Peyer's patch (tissue), 4 donors: ENCODE measurements around the gene PLPP6.

ENCODE experiments used
- POLR2A ChIP-seq, 2 donors: fragments of 450-650 bp; IDR thresholded peaks; one replicate each; pipeline ENCODE4 v1.5.1; 2017; ENCODE audit warnings: antibody characterized with exemption in 2 of 2, mild to moderate bottlenecking in 2 of 2, moderate library complexity in 2 of 2
- TF ChIP-seq, protein P1 (sequence below), 6 experiments: fragments of 450-650 bp in 4 of 6; fragments of 200-600 bp in 2 of 6; sonication (generic) in 1 of 6; IDR thresholded peaks; one replicate each; pipeline ENCODE4 v1.5.1; 2017 to 2019; ENCODE audit warnings: antibody characterized with exemption in 6 of 6, mild to moderate bottlenecking in 3 of 6, moderate library complexity in 1 of 6

DNA sequence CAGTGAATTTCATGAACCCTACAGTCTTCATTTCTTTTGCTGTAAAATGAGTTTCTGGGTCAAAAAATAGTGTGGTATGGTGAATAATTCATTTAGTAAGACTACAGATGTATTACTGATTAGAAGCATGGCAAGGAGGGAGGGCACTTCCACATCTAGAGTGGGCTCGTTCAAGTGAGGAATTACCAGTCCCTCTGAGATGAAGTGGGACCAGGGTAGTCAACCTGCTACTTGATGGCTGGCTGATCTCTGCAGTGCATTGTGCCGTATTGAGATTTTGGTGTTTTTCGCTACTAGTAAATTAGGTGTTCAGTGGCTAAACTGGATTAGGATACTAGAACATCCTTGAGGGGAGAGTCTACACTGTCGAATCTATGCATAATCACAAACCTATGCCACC is 28.1 kb downstream of the PLPP6 start:
- no peak for TF ChIP-seq POLR2A (IDR thresholded peaks at IDR 0.05)
- TF ChIP-seq, protein P1, sequence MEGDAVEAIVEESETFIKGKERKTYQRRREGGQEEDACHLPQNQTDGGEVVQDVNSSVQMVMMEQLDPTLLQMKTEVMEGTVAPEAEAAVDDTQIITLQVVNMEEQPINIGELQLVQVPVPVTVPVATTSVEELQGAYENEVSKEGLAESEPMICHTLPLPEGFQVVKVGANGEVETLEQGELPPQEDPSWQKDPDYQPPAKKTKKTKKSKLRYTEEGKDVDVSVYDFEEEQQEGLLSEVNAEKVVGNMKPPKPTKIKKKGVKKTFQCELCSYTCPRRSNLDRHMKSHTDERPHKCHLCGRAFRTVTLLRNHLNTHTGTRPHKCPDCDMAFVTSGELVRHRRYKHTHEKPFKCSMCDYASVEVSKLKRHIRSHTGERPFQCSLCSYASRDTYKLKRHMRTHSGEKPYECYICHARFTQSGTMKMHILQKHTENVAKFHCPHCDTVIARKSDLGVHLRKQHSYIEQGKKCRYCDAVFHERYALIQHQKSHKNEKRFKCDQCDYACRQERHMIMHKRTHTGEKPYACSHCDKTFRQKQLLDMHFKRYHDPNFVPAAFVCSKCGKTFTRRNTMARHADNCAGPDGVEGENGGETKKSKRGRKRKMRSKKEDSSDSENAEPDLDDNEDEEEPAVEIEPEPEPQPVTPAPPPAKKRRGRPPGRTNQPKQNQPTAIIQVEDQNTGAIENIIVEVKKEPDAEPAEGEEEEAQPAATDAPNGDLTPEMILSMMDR (IDR thresholded peaks at IDR 0.05), result no peak
